ENCODE data around the gene AGAP1.

The AGAP1 gene

DNA sequence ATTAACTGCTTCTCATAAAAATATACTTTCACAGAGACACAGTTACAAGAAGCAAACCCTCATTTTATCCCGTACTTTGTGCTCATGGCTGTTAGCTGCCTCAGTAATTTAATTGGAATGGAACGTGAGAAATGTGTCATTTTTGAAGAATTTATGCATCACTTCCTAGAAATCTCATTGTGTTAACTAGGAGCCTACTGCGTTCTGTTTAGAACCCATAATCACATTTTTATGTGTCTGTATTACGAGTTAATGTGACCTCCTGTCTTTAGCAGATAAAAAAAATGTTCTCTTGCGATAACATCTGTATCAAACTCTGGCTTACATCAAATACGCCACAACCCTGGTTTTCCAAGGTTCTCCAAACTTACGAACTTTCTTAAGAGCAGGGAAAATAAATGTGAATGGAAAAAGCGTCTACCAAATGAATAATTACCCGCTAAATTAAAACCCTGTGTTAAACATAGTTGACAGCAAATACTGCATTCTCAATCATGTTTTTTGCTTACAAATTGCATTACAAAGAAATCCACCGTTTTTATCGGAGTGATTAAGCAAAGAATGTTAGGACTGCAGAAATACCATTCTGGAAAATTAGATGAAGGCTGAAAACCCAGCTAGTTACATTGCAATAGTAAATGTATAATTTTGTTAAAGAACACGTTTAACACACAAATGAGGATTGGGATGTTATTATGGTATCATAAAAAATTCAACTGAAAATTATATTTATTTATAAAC, 686.4 kb downstream of the AGAP1 start:
- peak; percentile 71 for DNase-seq (ENCODE audit: low read depth, low spot score)

- DNase-seq (ENCODE audit: low read depth, low spot score): peak; percentile 83
These were observed 687.1 kb downstream of the AGAP1 start for GRCh38 chr2:236180831-236181453.
